Stimulated activated CD8-positive, alpha-beta memory T cell treated with anti-CD3 and anti-CD28 coated beads, Interleukin-4, amount 100 ng/mL, for 1 hour (primary cell): ENCODE results near the gene LEO1.

Experiments used
- DNase-seq, 2 donors: peaks; one replicate each; pipeline ENCODE4 v3.0.0-alpha.2; 2020; ENCODE audit warnings: low read depth in 2 of 2, low spot score in 1 of 2

The LEO1 gene

GRCh38 chr15:51931638-51932037 lies 39.9 kb downstream of the LEO1 start:
- no peak for DNase-seq

DNA sequence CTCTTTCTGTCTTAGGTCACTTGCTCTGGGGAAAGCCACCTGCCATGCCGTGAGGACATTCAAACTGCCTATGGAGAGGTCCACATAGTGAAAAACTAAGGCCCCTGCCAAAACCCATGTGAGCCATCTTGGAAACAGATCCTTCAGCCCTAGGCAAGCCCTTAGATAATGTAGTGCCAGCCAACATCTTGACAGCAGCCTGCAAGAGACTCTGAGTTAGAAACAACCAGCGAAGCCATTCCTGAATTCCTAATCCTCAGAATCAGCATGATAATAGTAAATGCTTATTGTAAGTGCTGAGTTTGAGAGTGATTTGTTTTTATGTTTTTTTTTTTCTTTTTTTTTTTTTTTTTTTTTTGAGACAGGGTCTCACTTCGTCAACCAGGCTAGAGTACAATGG lies 40.6 kb downstream of the LEO1 start:
- DNase-seq: no peak

DNA sequence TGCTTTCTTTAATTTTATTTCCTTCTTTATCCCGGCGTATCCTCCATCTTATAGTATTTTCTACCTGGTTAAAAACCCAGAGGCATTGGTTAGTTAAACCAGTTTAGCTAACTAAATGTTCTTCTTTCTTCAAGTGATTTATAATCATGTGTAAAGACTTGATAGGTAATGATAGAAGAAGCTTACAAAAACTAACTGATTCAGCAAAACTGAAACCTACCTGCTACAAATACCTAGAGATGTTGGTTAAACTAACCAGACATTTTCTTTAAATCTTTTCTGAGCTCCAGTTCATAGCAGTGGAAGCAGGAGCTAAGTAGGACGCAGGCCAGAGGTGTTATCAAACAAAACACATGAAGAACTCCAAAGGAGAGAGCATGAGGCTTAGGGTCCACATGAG lies 44.8 kb downstream of the LEO1 start:
- no peak for DNase-seq

DNA sequence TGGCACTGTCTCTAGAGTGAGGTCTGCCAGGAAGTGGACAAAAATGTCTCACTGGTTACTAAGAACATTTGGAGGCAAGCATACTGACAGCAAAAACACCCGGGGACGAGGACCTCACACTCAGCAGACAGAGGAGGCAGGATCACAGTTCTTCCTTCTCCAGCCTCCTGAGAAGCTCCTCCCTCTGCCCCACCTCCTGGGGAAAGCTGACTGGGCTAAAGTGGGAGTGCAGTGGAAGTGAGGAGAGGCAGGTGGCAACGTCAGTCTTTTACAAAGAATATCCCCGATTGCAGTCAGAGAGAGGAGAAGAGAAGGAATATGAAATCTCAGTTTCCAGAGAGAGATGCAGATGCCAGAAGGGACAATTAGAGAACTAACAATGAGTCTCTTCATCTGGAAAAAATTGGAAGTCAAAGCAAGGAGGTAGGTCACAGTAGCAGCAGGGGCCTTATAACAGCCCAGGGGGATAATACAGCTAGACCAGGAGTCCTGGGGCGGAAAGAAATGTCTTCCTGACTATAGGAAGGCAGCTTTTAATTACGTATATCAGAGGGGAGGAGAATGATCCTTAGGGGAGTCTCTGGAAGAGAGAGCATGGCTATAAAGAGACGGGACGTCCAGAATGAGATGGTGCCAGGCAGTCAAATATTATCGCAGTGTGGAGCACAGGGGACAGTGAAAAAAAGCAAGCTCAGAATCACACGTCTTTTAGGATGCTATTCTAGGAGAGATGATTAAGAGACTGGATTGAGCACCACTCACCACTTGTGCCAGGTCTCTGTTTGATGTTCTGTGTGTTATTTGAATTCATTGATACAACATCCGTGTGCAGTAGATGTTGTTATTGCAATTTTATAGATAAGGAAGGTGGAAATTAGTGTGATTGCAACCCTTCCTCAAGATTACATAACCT lies 47.2 kb downstream of the LEO1 start:
- no peak for DNase-seq

DNA sequence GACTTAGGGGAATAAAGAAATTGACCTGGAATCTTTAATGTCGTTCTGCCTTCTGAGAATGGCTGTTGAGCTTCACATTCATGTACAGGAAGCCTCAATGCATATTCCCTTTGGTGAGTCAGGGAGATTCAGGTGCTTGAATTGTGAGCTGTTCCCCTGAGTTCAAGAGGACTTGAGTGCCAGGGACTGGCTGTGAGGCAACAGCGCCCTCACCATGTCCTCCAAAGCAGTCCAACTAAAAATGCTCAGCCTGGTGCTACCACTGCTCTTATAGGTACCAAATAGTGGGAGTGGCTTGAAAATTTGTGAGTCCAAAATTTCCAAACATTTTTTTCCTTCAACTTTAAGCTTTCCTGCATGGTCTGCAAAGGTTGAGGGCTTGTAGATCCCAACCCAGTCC lies 54.1 kb downstream of the LEO1 start:
- no peak for DNase-seq

- DNase-seq: no peak
Measured at GRCh38 chr15:51912528-51912927, 59.0 kb downstream of the LEO1 start.

GRCh38 chr15:51909584-51909983 lies 62.0 kb downstream of the LEO1 start:
- no peak for DNase-seq

- no peak for DNase-seq
Measured at GRCh38 chr15:51908316-51908715, 63.3 kb downstream of the LEO1 start.

DNA sequence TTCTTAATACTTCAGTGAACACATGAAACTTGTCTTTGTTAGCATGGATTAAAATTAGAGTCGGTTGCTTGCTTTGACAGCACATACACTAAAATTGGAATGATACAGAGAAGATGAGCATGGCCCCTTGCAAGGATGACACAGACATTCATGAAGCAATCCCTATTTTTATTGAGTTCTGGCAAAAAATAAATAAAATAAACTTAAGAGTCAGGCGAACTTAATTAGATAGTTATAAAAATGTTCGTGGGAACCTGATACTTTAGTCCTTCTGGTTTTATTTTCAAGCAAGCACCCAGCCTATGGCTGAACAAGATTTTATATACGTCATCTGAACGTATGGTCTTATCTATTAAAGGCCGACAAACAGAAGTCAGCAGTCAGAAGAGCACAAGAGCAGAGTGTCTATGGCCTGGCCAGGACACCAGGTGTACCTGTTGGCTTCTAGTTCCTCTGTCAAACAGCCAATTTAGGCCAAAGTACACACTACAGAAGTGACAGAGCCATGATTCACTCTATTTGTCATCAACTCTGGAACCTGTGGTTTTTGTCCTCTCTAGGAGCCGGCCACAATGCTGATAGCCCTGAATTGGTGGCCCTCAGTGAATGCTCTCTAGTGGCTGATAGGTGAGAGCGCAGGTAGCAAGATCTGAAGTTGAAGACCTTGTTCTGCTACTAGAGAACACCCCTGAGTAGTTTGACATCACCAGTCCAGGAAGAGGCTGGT lies 64.3 kb downstream of the LEO1 start:
- DNase-seq: no peak

GRCh38 chr15:51904931-51905330 lies 66.6 kb downstream of the LEO1 start:
- no peak for DNase-seq

- no peak for DNase-seq
Measured at GRCh38 chr15:51904421-51904820, 67.2 kb downstream of the LEO1 start.

DNA sequence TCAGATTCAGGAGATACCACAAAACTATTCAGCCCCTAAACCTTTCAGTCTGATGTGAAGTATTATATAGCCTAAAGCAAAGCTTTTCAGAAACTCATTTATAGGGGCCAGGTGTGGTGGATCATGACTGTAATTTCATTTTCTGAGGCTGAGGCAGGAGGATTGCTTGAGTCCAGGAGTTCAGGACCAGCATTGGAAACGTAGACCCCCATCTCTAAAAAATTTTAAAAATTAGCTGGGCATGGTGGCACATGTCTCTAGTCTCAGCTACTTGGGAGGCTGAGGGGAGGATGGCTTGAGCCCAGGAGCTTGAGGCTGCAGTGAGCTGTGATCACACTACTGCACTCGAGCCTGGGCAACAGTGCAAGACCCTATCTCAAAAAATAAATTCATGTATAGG lies 82.1 kb downstream of the LEO1 start:
- no peak for DNase-seq

GRCh38 chr15:51888593-51889195 lies 82.9 kb downstream of the LEO1 start:
- DNase-seq: no peak
